Adrenal gland (tissue), 5 donors: Measurements from ENCODE around the gene HAP1.

ENCODE experiments used
- CTCF ChIP-seq, 6 experiments: fragments of 450-650 bp in 4 of 6; fragments of 200-600 bp in 2 of 6; sonication (generic) in 1 of 6; IDR thresholded peaks; 1 replicate in 5 of 6; 2 replicates in 1 of 6; pipeline versions ENCODE4 v1.5.1 to v1.8.0; 2016 to 2021; ENCODE audit warnings: antibody characterized with exemption in 6 of 6, mild to moderate bottlenecking in 2 of 6, moderate library complexity in 1 of 6
- POLR2A ChIP-seq, 2 donors: fragments of 450-650 bp; IDR thresholded peaks; one replicate each; pipeline ENCODE4 v1.6.1; 2017; ENCODE audit warnings: antibody characterized with exemption in 2 of 2, mild to moderate bottlenecking in 2 of 2, moderate library complexity in 1 of 2
- donor health status: DM: no; HTN: no; CAD: no.

GRCh38 chr17:41758601-41759000, 24.2 kb upstream of the HAP1 start:
- TF ChIP-seq POLR2A (IDR thresholded peaks at IDR 0.05) (no peak), CTCF (IDR thresholded peaks at IDR 0.05) (no peak)
